Esophagus squamous epithelium (tissue), 5 donors: ENCODE data around the gene PPP2R2C. TPM values are rescaled to one million over a fixed set of nuclear protein-coding genes. Genes with fewer than 3 reads are reported as not detected.

Source experiments
- DNase-seq: peaks from one replicate; lab custom pipeline; 2025; lab: John Stamatoyannopoulos, UW
- H3K27ac ChIP-seq, 4 donors: fragments of 200-600 bp; sonication (generic); one replicate each; pipeline ENCODE4 v1.5.1; 2016 to 2019; ENCODE audit warnings: mild to moderate bottlenecking in 1 of 4
- H3K27me3 ChIP-seq, 4 donors: fragments of 200-600 bp; sonication (generic); 1 replicate in 3 of 4; 2 replicates in 1 of 4; pipeline versions ENCODE4 v1.5.1 to v1.6.0; 2017 to 2021; ENCODE audit warnings: antibody characterized with exemption in 1 of 4
- H3K36me3 ChIP-seq, 3 donors: fragments of 200-600 bp; sonication (generic); one replicate each; pipeline ENCODE4 v1.5.1; 2016 to 2019
- H3K4me1 ChIP-seq, 3 donors: fragments of 200-600 bp; sonication (generic); one replicate each; pipeline ENCODE4 v1.5.1; 2017 to 2019
- H3K4me3 ChIP-seq, 4 donors: fragments of 200-600 bp; sonication (generic); 1 replicate in 3 of 4; 2 replicates in 1 of 4; pipeline ENCODE4 v1.5.1; 2016 to 2019; ENCODE audit warnings: mild to moderate bottlenecking in 2 of 4, moderate library complexity in 1 of 4
- H3K9me3 ChIP-seq, 3 donors: fragments of 200-600 bp; sonication (generic); one replicate each; pipeline ENCODE4 v1.5.1; 2016 to 2019
- CTCF ChIP-seq, 6 experiments: fragments of 450-650 bp in 4 of 6; fragments of 200-600 bp in 2 of 6; sonication (generic) in 2 of 6; IDR thresholded peaks; one replicate each; pipeline ENCODE4 v1.5.1; 2016 to 2019; ENCODE audit warnings: antibody characterized with exemption in 6 of 6, mild to moderate bottlenecking in 4 of 6, moderate library complexity in 4 of 6
- POLR2A ChIP-seq, 4 donors: fragments of 450-650 bp; IDR thresholded peaks; one replicate each; pipeline ENCODE4 v1.6.1; 2017; ENCODE audit warnings: antibody characterized with exemption in 4 of 4, mild to moderate bottlenecking in 4 of 4, moderate library complexity in 3 of 4
- WGBS, 2 donors: methylation state at CpG; one replicate each; pipeline ENCODE4 v1.1.5; 2018; 5-methylcytosine and 5-hydroxymethylcytosine counted together
- intact Hi-C: fragments of 100-400 bp; cut with DNase I; formaldehyde crosslinking; loops from one replicate; pipeline ENCODE4 v1.15.0; 2022
- total RNA-seq, 4 donors: library from RNA; depleted of rRNA; stranded (reverse); fragments of >200 nt; gene quantifications; one replicate each; pipeline ENCODE4 v1.1.0, GENCODE V29; 2016
- donor health status: DM: yes; HTN: yes; CAD: no.

PPP2R2C gene
- total RNA-seq, 4 donors from 2014 or later = 26.9 to 76.3 (median 53.7) TPM

GRCh38 chr4:6446538-6447451, 25.6 kb downstream of the PPP2R2C start:
- H3K27me3 ChIP-seq = peaks cover 0 to 39% (median 0%) of the 10 kb centered on the region in 4 donors
- no peaks in the 10 kb centered on the region for H3K36me3 ChIP-seq
- H3K9me3 ChIP-seq = no peaks in the 10 kb centered on the region
- H3K27ac ChIP-seq = peak overlapping the region; percentile 14 to 75 (median 44)
- intact Hi-C loops = no loop called here
- TF ChIP-seq POLR2A (IDR thresholded peaks at IDR 0.05) = no peak
- no peak for TF ChIP-seq CTCF (IDR thresholded peaks at IDR 0.05)
- no peak overlapping the region for H3K4me3 ChIP-seq
- DNase-seq = no peak
- peaks cover 27 to 69% (median 45%) of the 10 kb centered on the region in 3 donors for H3K4me1 ChIP-seq
- 14 to 35% methylated on average over 11 to 19 of the region's 22 CpGs for WGBS, 2 donors

DNA sequence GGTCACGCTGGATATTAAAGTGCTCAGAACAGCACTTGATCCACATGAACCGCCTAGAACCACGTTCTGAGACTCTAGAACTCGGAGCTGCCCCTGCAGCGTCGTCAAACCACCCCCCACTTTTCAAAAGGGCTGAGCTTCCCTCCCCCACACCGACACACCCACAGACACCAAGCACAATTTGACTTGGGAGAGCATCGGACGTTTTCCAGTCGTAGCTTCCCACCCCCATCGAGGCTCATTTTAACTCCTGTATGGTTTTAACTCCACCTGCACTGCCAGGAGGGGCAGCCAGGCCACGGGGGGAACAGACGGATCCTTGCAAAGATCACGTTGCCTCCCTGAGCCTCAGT, 26.3 kb downstream of the PPP2R2C start:
- H3K9me3 ChIP-seq = no peaks in the 10 kb centered on the region
- no peak for DNase-seq
- H3K27me3 ChIP-seq = peaks cover 0 to 44% (median 0%) of the 10 kb centered on the region in 4 donors
- intact Hi-C loops = no loop called here
- no peak for TF ChIP-seq CTCF (IDR thresholded peaks at IDR 0.05)
- no peak overlapping the region for H3K4me3 ChIP-seq
- peaks cover 27 to 69% (median 45%) of the 10 kb centered on the region in 3 donors for H3K4me1 ChIP-seq
- H3K27ac ChIP-seq = peak overlapping the region; percentile 14 to 75 (median 40)
- 76 to 82% methylated on average over 13 to 14 of the region's 14 CpGs for WGBS, 2 donors
- no peaks in the 10 kb centered on the region for H3K36me3 ChIP-seq

GRCh38 chr4:6445403-6446129, 26.8 kb downstream of the PPP2R2C start:
- intact Hi-C loops = no loop called here

DNA sequence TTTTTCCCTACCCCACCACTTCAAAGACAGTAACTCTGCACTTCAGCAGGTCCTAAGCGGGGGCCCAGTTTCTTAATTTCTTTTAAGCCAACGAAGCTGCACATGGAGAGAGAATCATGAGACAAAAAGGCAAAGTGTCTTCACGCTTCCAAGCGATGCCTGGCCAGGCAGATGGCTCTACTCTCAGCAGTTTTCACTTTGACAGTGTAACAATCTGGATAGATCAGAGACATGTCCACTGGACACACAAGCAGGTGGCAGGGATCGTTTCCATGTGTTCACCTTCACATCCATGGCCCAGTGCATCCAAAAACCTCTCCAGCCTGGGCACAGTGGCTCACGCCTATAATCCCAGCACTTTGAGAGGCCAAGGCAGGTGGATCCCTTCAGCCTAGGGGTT, 27.8 kb downstream of the PPP2R2C start:
- no peak for TF ChIP-seq POLR2A (IDR thresholded peaks at IDR 0.05)
- no peak for TF ChIP-seq CTCF (IDR thresholded peaks at IDR 0.05)
- H3K4me1 ChIP-seq = peaks cover 27 to 57% (median 39%) of the 10 kb centered on the region in 3 donors
- intact Hi-C loops = no loop called here
- H3K27ac ChIP-seq = no peak overlapping the region
- no peak overlapping the region for H3K4me3 ChIP-seq
- H3K27me3 ChIP-seq = peaks cover 0 to 54% (median 0%) of the 10 kb centered on the region in 4 donors
- WGBS, 2 donors = 67 to 100% methylated on average over 4 to 6 of the region's 6 CpGs
- no peaks in the 10 kb centered on the region for H3K9me3 ChIP-seq
- no peak for DNase-seq
- H3K36me3 ChIP-seq = no peaks in the 10 kb centered on the region

More at GRCh38 chr4:6445403-6446129, 26.8 kb downstream of the PPP2R2C start:
- TF ChIP-seq CTCF (IDR thresholded peaks at IDR 0.05) = no peak
- TF ChIP-seq POLR2A (IDR thresholded peaks at IDR 0.05) = no peak
- Histone ChIP-seq H3K4me3 (no peak overlapping the region), H3K27ac (peak overlapping the region in 3 of 4 donors; percentile 15 to 75 (median 64)), H3K27me3 (peaks cover 0 to 50% (median 0%) of the 10 kb centered on the region in 4 donors), H3K4me1 (peaks cover 27 to 67% (median 45%) of the 10 kb centered on the region in 3 donors), H3K9me3 (no peaks in the 10 kb centered on the region), H3K36me3 (no peaks in the 10 kb centered on the region)
- WGBS, 2 donors = 59 to 94% methylated on average over 2 to 5 of the region's 5 CpGs
- no peak for DNase-seq
